ENCODE data around the gene HIF3A.
"Not testable (repeated sequence)": the region's sequence is repeated elsewhere in the genome, so short reads cannot be mapped to it uniquely, and the experiment has no call there.

Gene HIF3A

GRCh38 chr19:46303322-46303690 lies 6.5 kb downstream of the HIF3A start:
- TF ChIP-seq CTCF (IDR thresholded peaks at IDR 0.05; ENCODE audit: borderline replicate concordance, insufficient read depth, low read depth, low read length) = no peak
- no peak overlapping the region for H3K4me3 ChIP-seq (ENCODE audit: low read depth, low read length)

GRCh38 chr19:46303691-46304397 lies 7.0 kb downstream of the HIF3A start:
- TF ChIP-seq CTCF (IDR thresholded peaks at IDR 0.05; ENCODE audit: borderline replicate concordance, insufficient read depth, low read depth, low read length) = no peak
- no peak overlapping the region for H3K4me3 ChIP-seq (ENCODE audit: low read depth, low read length)

DNA sequence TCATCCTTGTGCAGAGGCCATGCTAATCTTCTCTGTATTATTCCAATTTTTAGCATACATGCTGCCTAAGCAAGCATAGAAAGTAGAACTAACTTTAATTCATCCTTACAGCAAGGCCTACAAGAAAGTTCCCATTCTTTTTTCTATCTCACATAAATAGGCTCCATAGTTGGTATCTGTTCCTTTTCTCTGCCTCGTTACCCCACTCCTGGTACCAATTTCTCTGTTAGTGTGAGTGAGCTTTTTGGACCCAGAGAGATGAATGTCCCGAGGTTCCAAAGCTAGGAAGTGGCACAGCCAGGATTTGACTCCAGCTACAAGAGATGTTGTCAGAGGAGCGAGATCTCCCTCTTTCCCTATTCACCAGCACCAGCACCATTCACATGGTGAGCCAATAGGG lies 9.7 kb downstream of the HIF3A start:
- no peak overlapping the region for H3K4me3 ChIP-seq (ENCODE audit: low read depth, low read length)
- no peak for TF ChIP-seq CTCF (IDR thresholded peaks at IDR 0.05; ENCODE audit: borderline replicate concordance, insufficient read depth, low read depth, low read length)

DNA sequence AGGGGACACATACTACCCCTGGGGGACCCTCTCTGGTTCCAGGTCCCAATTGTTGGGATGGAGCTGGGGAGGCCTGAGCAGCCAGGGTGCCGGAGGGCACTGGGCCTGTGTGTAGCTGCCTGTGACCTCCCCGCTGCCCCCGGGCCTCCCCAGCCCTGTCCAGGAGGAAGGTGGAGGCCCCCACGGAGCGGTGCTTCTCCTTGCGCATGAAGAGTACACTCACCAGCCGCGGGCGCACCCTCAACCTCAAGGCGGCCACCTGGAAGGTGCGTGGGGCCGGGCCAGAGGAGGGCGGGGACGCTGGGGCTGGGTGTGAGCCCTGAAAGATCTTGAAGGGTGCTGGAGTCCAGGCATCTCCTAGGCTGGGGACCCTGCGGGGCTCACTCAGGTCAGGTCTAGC lies 11.7 kb downstream of the HIF3A start:
- no peak for TF ChIP-seq CTCF (IDR thresholded peaks at IDR 0.05; ENCODE audit: borderline replicate concordance, insufficient read depth, low read depth, low read length)
- H3K4me3 ChIP-seq (ENCODE audit: low read depth, low read length) = no peak overlapping the region

DNA sequence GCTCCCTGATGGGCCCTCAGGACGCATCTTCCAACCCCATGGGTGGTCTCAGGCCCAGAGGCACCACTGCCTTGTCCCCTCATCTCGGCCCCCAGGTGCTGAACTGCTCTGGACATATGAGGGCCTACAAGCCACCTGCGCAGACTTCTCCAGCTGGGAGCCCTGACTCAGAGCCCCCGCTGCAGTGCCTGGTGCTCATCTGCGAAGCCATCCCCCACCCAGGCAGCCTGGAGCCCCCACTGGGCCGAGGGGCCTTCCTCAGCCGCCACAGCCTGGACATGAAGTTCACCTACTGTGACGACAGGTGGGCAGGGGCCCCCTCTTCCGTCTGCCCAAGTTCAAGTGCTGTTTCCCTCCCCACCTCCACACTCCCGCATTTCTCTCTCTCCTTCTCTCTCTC lies 12.2 kb downstream of the HIF3A start:
- no peak for TF ChIP-seq CTCF (IDR thresholded peaks at IDR 0.05; ENCODE audit: borderline replicate concordance, insufficient read depth, low read depth, low read length)
- H3K4me3 ChIP-seq (ENCODE audit: low read depth, low read length) = no peak overlapping the region

DNA sequence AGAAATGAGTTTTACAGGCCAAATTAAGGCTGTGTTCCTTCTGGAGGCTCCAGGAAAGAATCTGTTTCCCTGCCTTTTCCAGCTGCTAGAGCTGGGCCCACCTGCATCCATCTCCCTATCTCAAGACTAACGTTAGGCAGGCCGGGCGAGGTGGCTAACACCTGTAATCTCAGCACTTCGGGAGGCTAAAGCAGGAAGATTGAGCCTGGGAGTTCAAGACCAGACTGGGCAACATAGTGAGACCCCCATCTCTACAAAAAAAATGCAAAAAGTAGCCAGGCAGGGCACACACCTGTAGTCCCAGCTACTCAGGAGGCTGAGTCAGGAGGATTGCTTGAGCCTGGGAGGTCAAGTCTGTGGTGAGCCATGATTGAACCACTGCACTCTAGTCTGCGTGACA lies 14.6 kb downstream of the HIF3A start:
- no peak for TF ChIP-seq CTCF (IDR thresholded peaks at IDR 0.05; ENCODE audit: borderline replicate concordance, insufficient read depth, low read depth, low read length)

DNA sequence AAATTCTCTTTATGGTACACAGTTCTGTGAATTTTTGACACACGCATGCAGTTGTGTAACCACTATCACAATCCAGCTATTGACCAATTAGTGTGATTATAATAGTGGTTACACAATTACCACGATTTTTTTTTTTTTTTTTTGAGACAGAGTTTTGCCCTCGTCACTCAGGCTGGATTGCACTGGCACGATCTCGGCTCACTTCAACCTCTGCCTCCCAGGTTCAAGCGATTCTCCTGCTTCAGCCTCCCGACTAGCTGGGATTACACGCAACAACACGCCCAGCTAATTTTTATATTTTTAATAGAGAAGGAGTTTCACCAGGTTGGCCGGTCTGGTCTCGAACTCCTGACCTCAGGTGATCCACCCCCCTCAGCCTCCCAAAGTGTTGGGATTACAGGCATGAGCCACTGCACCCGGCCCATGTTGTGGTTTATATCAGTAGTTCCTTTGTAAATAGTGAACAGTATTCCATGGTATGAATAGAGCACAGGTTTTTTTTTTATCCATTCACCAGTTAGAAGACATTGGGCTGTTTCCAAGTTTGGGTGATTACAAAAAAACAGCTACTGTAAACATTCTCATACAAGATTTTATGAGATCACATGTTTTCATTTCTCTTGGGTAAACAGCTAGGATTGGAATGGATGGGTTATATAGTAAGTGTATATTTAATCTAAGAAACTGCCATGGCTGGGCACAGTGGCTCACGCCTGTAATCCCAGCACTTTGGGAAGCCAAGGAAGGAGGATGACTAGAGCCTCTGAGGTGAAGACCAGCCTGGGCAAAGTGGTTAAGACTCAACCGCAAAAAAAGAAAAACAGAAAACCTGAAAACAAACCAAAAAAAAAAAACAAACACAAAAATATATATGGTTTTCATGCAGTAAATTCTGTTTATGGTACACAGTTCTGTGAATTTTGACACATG lies 17.0 kb downstream of the HIF3A start:
- not testable (repeated sequence) for H3K4me3 ChIP-seq (ENCODE audit: low read depth, low read length)

More for the DNA sequence above, 14.6 kb downstream of the HIF3A start:
- H3K4me3 ChIP-seq (ENCODE audit: low read depth, low read length) = no peak overlapping the region

All from GM12875 (cell line).